Measurements from ENCODE around the gene C9orf72.
"Not testable (repeated sequence)": the region's sequence is repeated elsewhere in the genome, so short reads cannot be mapped to it uniquely, and the experiment has no call there.

Gene C9orf72, protein sequence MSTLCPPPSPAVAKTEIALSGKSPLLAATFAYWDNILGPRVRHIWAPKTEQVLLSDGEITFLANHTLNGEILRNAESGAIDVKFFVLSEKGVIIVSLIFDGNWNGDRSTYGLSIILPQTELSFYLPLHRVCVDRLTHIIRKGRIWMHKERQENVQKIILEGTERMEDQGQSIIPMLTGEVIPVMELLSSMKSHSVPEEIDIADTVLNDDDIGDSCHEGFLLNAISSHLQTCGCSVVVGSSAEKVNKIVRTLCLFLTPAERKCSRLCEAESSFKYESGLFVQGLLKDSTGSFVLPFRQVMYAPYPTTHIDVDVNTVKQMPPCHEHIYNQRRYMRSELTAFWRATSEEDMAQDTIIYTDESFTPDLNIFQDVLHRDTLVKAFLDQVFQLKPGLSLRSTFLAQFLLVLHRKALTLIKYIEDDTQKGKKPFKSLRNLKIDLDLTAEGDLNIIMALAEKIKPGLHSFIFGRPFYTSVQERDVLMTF

DNA sequence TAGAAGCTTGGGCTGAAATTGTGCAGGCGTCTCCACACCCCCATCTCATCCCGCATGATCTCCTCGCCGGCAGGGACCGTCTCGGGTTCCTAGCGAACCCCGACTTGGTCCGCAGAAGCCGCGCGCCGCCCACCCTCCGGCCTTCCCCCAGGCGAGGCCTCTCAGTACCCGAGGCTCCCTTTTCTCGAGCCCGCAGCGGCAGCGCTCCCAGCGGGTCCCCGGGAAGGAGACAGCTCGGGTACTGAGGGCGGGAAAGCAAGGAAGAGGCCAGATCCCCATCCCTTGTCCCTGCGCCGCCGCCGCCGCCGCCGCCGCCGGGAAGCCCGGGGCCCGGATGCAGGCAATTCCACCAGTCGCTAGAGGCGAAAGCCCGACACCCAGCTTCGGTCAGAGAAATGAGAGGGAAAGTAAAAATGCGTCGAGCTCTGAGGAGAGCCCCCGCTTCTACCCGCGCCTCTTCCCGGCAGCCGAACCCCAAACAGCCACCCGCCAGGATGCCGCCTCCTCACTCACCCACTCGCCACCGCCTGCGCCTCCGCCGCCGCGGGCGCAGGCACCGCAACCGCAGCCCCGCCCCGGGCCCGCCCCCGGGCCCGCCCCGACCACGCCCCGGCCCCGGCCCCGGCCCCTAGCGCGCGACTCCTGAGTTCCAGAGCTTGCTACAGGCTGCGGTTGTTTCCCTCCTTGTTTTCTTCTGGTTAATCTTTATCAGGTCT lies at the start of gene C9orf72:
Gene C9orf72, minus strand, starts transcription at position 564 of the 716 bp plus-strand sequence. CDS start 6,361 bp downstream, outside the sequence.
- peak in 50 of 51 donors; percentile 53 to 99 (median 85) for DNase-seq

GRCh38 chr9:27622693-27623340 lies 49.5 kb upstream of the C9orf72 start:
- DNase-seq, result no peak

DNA sequence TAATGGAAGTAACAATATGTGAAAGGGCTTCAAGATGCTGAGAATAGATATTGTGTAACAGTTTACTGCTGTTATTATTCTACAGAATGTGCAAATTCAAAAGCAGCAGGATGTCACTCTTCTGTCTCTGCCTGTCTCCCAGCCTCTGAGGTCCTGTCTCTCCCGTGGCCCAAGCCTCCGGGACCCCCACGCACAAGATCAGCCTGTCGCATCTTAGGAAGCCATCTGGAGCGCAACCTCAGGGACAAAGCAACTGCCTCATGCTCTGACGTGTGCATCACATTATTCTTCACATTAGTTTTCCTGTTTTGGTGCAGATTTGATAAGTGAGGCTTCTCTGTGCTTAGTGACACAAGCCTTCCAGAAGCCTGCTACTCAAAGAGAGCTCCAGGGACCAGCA lies 46.5 kb upstream of the C9orf72 start:
- DNase-seq, result no peak

- no peak for DNase-seq
Observed at GRCh38 chr9:27618066-27618465, 44.8 kb upstream of the C9orf72 start.

GRCh38 chr9:27614551-27614950 lies 41.3 kb upstream of the C9orf72 start:
- DNase-seq, result no peak

DNA sequence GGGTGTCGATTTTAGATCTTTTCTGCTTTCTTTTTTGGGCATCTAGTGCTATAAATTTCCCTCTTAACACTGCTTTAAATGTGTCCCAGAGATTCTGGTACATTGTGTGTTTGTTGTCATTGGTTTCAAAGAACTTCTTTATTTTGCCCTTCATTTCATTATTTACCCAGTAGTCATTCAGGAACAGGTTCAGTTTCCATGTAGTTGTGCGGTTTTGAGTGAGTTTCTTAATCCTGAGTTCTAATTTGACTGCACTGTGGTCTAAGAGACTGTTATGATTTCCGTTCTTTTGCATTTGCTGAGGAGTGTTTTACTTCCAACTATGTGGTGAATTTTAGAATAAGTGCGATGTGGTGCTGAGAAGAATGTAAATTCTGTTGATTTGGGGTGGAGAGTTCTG lies 38.8 kb upstream of the C9orf72 start:
- not testable (repeated sequence) for DNase-seq

GRCh38 chr9:27610622-27611021 lies 37.3 kb upstream of the C9orf72 start:
- DNase-seq, result no peak

DNA sequence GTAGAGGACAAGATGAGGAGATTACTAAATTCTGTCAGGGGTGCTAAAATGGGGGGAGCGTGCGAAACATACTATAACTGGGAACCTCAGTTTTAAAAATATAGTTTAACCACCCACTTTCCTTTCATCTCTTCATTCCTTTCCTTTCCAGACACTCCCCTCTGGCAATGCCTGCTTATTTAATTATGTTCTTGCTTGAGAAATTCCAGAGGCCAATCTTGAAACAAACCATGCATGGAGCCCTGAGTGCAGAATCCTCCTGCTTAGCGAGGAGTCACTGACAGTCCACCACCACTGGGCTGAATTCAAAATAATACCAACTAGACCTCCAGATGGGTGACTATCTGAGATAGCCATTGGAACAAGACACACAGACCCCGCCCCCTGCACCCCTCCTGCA lies 29.7 kb upstream of the C9orf72 start:
- DNase-seq, result no peak

- no peak for DNase-seq
Observed at GRCh38 chr9:27602142-27602861, 29.0 kb upstream of the C9orf72 start.

DNA sequence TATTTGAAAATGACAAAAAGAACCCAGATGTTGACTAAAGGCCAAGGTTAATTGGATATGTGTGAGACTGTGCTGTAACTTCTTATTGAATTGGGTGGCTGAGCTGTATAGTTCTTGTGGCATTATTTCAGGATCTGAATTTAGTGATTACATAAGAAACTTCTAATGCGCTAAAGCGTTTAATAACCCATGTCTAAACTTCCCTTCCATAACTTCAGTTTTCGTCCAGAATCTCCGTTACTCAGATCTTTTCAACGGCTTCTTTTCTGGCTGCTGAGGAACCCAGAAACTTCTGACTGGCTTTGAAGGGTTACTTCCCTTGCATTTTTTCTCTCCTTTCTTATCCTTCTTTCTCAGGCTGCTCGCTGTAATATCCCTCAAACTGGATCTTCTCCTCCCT lies 28.1 kb upstream of the C9orf72 start:
- DNase-seq, result no peak

DNA sequence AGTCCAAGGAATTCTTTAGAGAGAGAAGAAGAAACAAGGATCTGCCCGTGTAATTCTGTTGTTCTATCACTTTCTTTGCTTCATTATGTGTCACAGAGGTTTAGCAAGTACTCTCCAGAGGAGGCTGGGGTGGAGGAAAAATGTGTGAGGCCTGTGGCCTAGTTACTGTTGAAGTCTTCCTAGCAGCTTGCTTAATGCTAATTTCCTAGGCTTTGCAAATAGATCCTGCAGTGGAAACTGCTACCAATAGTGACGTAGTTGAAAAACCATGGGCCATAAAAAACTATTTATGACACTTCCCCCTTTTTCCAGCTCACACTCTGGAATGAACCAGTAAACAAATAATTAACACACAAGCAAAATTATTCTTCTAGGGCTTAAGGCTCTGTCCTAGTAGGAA lies 27.0 kb upstream of the C9orf72 start:
- peak in 2 of 51 donors; percentile 1 to 3 for DNase-seq

DNA sequence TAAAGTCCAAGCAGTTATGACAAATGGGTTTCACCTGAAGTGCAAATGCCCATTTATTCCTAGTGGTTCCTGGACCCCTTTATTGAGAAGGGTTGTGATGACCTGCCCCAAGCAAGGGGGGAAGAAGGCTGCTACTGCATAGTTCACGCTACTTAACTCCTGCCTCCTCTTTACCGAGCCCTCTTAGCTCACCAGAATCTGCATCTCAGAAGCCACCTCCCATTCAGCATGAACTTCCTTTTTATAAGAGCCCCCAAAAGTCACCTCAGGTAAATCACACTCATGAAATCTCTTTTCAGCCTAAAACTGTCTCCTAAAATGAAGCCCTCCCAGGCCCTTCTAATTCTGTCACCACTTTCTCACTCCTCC lies 26.6 kb upstream of the C9orf72 start:
- DNase-seq, result no peak

GRCh38 chr9:27599102-27599869 lies 26.0 kb upstream of the C9orf72 start:
- no peak for DNase-seq

GRCh38 chr9:27595733-27596132 lies 22.5 kb upstream of the C9orf72 start:
- no peak for DNase-seq

DNA sequence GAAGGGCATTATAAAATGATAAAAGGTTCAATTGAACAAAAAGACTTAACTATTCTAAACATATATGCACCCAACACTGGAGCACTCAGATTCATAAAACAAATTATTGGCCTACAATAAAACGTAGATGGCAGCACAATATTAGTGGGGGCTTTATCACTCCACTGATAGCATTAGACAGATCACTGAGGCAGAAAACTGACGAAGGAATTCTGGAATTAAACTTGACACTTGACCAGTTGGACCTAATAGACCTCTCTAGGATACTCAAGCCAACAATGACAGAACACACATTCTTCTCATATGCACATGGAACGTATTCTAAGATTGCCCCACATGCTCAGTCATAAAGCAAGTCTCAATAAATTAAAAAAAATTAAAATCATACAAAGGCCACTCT lies 18.4 kb upstream of the C9orf72 start:
- no peak for DNase-seq

GRCh38 chr9:27591093-27591492 lies 17.8 kb upstream of the C9orf72 start:
- no peak for DNase-seq

DNA sequence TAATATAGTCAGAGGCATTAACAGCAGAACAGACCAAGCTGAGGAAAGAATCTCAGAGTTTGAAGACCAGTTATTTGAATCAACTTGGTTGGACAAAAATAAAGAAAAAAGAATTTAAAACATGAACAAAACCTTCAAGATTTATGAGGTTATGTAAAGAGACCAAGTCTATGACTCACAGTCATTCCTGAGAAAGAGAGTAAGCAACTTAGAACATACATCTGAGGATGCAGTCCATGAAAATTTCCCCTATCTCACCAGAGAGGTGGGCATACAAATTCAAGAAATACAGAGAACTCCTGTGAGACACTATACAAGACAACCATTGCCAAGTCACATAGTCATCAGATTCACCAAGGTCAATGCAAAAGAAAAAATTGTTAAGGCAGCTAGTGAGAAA lies 17.4 kb upstream of the C9orf72 start:
- no peak for DNase-seq

DNA sequence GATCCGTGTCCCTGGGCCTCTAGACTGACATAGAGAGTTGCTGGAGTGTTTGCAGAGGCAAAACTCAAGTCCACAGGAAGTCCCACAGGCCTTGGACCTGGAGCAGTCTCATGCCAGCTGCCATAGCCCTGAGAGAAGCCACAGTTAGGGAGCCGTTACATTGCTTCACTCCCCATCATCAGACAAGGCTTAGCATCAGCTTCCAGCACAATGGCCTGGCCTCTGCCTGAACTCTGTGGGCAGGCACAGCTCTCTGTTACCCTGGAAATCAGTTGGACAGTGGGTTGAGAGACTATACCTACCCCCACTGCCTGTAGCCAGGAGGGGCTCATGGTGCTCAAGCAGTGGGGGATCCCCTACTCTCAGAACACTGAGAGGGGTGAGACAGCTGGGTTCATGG lies 16.2 kb upstream of the C9orf72 start:
- no peak for DNase-seq

DNA sequence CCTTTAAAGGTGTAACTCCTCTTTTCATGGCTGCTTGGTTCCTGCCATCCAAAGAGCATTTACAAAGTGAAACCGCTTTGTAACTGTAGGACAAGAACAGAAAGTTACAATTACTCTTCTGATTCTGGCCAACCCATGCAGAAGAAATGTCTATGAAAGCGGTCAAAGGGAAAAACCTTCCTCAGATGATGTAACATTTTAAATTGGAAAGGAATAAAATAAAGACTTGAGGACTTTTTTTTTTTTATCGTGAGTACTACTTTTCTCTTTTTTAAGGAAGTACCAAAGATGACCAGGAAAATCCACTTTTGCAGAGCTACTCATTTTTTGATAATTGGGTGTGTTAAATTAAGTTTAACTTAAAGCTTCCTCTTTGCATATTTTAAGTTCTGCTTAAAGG lies 13.0 kb upstream of the C9orf72 start:
- no peak for DNase-seq

DNA sequence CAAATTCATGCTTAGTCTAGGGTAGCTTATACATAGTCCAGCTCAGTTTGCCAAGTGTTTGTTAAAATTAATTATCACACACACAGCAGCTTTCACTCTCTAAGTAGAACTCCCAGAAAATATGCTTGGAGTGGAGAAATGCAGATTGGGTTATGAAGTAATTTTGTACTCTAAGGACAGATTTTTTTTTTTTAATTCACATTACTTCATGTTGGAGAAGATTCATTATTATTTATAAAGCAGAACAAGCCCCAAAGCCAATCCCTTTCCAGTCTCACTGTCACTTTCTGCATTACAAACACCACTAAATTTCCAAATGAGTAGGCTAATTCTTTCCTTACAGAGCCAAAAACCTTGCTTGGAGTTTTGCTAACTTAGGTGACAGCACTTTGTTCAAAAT lies 11.7 kb upstream of the C9orf72 start:
- no peak for DNase-seq

DNA sequence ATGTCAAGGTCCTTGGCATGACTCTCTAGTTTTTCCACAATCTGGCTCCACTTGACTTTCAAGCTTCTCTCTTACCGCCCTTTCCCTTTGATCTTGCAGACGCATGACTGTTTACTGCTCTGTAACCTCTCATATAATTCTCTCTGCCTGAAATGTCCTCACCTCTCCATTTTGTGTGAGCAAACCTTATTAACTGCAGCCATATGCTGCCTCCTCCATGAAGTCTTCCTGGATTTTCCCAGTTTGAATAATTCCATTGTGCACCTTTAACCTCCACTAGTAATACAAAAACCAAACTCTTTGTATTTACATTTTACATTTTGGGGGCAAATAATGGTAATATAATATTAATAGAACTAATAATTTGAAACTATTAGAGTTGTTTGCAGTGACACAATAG lies 9.5 kb upstream of the C9orf72 start:
- no peak for DNase-seq

Measured in hypothalamus (tissue), 51 donors.